Progenitor cell of endocrine pancreas (in vitro differentiated cells): ENCODE data around the gene RNF224. TPM values are rescaled to one million over a fixed set of nuclear protein-coding genes. Genes with fewer than 3 reads are reported as not detected.

Experiments
- DNase-seq: peaks from one replicate; pipeline ENCODE4 v3.0.0; 2021; ENCODE audit warnings: low spot score; ENCODE audit not compliant: unreplicated experiment
- H3K27ac Mint-ChIP-seq: 2 replicates; pipeline ENCODE4 v1.8.0; 2021; ENCODE audit warnings: mild to moderate bottlenecking, moderate library complexity, mixed read lengths
- H3K27me3 Mint-ChIP-seq: 2 replicates; pipeline ENCODE4 v1.8.0; 2021; ENCODE audit warnings: mixed read lengths
- H3K36me3 Mint-ChIP-seq: 2 replicates; pipeline ENCODE4 v1.8.0; 2022; ENCODE audit warnings: mixed read lengths; ENCODE audit not compliant: insufficient read depth
- H3K4me1 Mint-ChIP-seq: 2 replicates; pipeline ENCODE4 v1.8.0; 2021; ENCODE audit warnings: low read depth, mixed read lengths
- H3K4me3 Mint-ChIP-seq: 2 replicates; pipeline ENCODE4 v1.8.0; 2021; ENCODE audit warnings: low read depth, mild to moderate bottlenecking, moderate library complexity, mixed read lengths
- H3K9me3 Mint-ChIP-seq: 2 replicates; pipeline ENCODE4 v1.8.0; 2021; ENCODE audit warnings: low read depth, mixed read lengths
- total RNA-seq: library from RNA; stranded (reverse); gene quantifications from 2 replicates; pipeline ENCODE4 v1.2.1, GENCODE V29; 2021
- TF ChIP-seq, protein P1 (sequence below): fragments of 200-600 bp; sonication (generic); IDR thresholded peaks from one replicate; pipeline ENCODE4 v1.5.0; 2021; ENCODE audit warnings: antibody characterized with exemption, mild to moderate bottlenecking; ENCODE audit not compliant: unreplicated experiment

Gene RNF224
- total RNA-seq, 1 donor from 2014 or later: 0.53 TPM

DNA sequence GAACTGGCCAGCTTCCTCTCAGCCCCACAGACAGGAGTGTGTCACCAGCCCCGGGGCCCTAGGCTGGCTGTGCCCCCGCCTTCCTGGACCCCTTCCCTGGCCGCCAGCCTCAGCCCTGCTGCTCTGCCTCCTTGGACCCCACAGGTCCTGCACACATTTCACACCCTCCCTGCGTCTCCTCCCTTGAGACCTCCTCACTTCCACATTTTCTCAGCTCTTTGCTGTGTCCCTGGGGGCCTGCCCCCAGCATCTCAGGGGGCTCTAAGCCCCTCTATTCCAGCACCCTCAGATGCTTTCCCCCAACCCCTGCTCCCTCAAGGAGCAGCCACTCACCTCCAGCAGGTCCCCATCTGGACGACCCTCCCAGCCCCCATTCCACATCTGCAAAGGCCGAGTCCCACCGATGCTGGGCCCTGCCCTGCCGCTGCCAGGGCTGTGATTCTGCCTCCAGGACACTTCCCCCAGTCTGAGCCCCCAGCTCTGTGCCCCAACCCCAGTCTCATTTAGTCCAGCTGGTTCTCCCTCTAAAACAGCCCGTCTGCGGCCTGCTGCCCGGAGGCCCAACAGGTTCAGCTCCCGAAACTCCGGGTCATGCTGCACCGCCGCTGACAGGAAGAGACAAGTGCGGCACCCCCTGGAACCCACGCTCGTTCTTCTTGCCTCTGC lies 7.6 kb downstream of the RNF224 start:
- H3K27ac Mint-ChIP-seq: no peak overlapping the region
- TF ChIP-seq, protein P1, sequence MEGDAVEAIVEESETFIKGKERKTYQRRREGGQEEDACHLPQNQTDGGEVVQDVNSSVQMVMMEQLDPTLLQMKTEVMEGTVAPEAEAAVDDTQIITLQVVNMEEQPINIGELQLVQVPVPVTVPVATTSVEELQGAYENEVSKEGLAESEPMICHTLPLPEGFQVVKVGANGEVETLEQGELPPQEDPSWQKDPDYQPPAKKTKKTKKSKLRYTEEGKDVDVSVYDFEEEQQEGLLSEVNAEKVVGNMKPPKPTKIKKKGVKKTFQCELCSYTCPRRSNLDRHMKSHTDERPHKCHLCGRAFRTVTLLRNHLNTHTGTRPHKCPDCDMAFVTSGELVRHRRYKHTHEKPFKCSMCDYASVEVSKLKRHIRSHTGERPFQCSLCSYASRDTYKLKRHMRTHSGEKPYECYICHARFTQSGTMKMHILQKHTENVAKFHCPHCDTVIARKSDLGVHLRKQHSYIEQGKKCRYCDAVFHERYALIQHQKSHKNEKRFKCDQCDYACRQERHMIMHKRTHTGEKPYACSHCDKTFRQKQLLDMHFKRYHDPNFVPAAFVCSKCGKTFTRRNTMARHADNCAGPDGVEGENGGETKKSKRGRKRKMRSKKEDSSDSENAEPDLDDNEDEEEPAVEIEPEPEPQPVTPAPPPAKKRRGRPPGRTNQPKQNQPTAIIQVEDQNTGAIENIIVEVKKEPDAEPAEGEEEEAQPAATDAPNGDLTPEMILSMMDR: no peak

GRCh38 chr9:137235424-137236237 lies 8.3 kb downstream of the RNF224 start:
- H3K9me3 Mint-ChIP-seq: no peaks in the 10 kb centered on the region
- peaks cover 17% of the 10 kb centered on the region for H3K4me1 Mint-ChIP-seq
- H3K36me3 Mint-ChIP-seq: no peaks in the 10 kb centered on the region
- peak overlapping the region; percentile 46 for H3K4me3 Mint-ChIP-seq
- TF ChIP-seq, protein P1: peak; percentile 22
- no peak for DNase-seq
- no peak overlapping the region for H3K27ac Mint-ChIP-seq
- no peaks in the 10 kb centered on the region for H3K27me3 Mint-ChIP-seq

More for the DNA sequence above, 7.6 kb downstream of the RNF224 start:
- H3K27me3 Mint-ChIP-seq: no peaks in the 10 kb centered on the region
- H3K4me3 Mint-ChIP-seq: no peak overlapping the region
- H3K9me3 Mint-ChIP-seq: no peaks in the 10 kb centered on the region
- peaks cover 17% of the 10 kb centered on the region for H3K4me1 Mint-ChIP-seq
- no peaks in the 10 kb centered on the region for H3K36me3 Mint-ChIP-seq
- no peak for DNase-seq

- Mint-ChIP-seq H3K4me3 (peak overlapping the region; percentile 46), H3K27ac (peak overlapping the region; percentile 79), H3K27me3 (no peaks in the 10 kb centered on the region), H3K9me3 (no peaks in the 10 kb centered on the region), H3K4me1 (peaks cover 17% of the 10 kb centered on the region), H3K36me3 (no peaks in the 10 kb centered on the region)
- peak; percentile 95 for DNase-seq
- TF ChIP-seq, protein P1: peak; percentile 99
These were observed 9.1 kb downstream of the RNF224 start for GRCh38 chr9:137236238-137236935.

DNA sequence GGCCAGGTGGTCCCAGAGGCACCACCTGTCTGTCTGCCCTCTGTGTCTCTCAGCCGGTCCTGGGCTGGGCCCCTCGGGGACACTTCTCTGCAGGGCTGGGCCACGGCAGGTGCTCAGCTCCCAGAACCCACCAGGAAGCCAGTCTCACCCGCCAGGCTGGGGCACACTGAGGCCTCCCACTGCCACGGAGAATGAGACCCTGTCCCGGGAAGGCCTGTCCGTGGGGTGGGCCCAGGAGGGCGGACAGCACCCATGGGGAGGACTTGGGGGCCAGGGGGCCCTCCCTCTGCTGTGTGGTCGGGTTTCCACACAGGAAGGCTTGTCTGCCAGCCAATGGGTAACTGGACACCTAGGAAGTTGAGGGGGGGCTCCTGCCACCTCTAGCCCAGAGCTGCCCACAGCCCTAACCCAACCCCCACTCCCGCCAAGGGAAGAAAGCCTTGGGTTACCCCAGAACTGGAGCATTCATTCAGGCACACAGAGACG lies 9.7 kb downstream of the RNF224 start:
- H3K27me3 Mint-ChIP-seq: no peaks in the 10 kb centered on the region
- H3K9me3 Mint-ChIP-seq: no peaks in the 10 kb centered on the region
- H3K36me3 Mint-ChIP-seq: no peaks in the 10 kb centered on the region
- DNase-seq: no peak
- no peak overlapping the region for H3K4me3 Mint-ChIP-seq
- H3K27ac Mint-ChIP-seq: no peak overlapping the region
- TF ChIP-seq, protein P1: no peak
- peaks cover 17% of the 10 kb centered on the region for H3K4me1 Mint-ChIP-seq
